GM18861 (cell line): ENCODE measurements around the gene MAPK14.
A peak's percentile ranks its signal among the peaks of the same experiment; 100 is the strongest.
"Not testable (repeated sequence)": the region's sequence is repeated elsewhere in the genome, so short reads cannot be mapped to it uniquely, and the experiment has no call there.

Source experiments
- ATAC-seq: cut with Tn5 transposase; IDR thresholded peaks from one replicate; pipeline ENCODE4 v1.9.1; 2021; ENCODE audit not compliant: unreplicated experiment

MAPK14 gene

DNA sequence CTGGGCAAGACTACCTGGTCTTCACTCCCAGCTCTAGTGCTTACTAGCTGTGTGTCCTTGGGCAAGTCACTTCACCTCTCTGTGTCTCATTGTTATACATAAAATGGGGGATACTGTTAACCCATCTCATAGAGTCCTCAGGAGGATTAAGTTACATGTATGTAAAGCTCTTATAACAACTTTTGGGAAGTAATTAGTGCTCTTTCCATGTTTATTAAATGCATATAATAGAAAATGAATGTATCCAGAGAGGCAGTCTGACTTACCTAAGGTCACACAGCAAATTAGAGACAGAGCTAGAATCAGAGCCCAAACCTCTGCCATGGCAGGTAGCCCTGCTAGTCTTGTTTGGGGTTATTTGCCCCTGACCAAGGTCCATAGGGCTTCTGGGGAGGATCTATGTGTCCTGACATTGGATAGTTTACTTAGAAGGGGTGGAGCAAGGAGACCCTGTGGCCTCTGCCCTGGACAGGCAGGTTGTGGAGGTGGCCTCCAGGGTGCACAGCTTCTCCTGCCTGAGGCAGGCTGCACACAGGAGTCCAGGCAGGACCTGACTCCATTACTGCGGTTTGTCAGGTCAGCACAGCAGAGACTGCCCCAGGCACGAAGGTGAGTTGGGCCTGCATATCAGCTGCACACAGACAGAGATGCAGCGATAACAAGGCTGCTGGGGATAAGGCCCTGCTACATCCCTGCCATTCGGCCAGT lies 94.3 kb downstream of the MAPK14 start:
- ATAC-seq, result no peak

DNA sequence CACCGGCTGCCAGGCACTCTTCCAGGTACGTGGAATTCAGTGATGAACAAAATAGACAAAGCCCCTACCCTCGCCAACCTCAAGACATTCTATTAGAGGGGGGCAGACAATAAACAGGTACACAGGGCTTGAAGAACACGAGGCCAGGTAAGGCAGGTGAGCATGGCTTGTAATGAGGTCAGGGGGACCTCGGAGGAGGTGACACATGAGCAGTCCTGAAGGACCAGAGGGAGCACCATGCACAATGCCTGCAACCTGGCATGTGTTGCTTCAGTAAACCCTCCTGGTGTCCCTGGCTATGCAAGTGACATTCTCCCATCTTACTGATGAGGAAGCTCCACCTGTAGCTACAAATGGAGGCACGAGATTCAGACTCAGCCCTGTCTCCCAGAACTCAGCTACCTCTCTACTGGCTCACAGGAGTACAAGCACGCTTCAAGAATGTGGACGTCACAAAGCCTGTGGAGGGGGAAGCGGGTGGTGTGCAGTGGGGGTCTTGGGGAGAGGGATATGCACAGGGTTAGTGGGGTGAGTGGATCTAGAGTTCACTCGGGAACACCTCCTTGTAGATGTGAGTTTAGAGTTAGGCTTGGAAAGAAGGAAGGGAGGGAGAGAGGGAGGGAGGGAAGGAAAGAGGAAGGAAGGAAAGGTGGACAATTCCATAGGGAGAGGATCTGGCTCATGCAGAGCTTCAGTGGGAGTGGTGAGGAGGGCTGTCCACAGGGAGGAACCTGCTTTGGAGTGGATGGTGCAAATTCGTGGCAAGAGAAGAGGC lies 95.1 kb downstream of the MAPK14 start:
- ATAC-seq, result no peak

DNA sequence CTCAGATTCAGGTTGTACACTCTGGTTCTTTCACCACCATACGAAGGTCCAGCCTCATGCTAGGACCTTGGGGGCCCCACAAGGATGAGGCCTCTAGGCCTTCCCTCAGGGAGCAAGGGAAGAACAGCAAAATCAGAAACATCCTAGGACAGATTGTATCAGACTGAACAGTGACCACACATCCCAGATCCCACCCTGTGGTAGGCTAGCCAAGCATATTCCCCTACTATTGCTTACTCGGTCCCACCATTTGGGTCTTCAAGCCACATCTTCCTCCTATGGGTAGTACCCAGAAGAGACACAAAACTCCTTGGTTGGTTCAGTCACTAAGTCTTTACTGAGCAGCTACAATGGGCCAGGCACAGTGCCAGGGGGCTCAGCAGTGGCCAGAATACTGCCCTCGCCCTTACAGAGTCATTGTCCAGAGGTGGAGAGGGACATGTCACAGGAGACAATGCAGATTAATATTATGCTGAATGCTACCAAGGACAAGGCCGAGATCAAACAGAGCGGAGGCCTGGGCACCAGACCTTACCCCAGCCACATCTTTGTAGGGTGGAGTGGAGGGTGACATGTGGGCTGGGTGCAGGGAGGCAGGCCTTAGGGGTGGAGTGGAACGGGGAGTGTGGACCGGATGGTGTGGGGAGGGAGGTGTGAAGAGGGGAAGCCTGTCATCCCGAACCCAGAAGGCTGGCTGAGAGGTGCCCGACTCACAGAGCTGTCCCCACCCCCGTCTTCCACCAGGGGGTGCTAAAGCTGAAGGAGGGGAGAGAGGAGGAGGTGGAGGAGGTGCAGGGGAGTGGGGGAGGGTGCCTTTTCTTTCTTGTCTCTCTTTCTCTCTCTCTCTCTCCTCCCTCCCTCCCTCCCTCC lies 95.9 kb downstream of the MAPK14 start:
- ATAC-seq, result peak; percentile 46

DNA sequence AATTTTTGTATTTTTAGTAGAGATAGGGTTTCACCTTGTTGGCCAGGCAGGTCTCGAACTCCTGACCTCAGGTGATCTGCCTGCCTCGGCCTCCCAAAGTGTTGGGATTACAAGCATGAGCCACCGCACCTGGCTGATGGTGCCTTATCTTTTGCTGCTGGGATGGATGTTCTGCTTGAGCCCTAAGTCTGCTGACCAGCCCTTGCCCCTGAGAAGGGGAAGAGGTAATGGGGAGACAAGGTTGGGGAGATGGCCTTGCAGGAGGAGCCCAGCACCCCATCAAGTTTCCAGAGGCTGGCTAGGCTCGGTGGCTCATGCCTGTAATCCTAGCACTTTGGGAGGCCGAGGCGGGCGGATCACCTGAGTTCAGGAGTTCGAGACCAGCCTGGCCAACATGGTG lies 96.7 kb downstream of the MAPK14 start:
- ATAC-seq, result not testable (repeated sequence)

DNA sequence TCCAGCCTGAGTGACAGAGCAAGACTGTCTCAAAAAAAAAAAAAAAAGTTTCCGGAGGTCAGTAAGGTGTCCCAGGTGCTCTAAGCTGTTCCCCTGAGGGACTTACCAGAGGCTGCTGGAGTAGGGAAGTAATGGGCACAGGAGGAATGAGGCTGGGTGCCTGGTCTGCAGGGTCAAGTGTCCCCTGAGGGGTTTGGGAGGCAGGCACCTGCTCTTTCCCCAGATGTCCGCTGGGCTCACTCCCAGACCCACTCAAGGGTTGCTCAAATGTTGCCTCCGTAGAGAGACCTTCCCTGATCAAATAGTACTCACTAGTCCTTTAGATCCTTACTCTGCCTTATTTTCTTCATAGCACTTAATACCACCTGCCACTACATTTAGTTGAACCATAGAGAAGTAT lies 97.3 kb downstream of the MAPK14 start:
- ATAC-seq, result no peak

DNA sequence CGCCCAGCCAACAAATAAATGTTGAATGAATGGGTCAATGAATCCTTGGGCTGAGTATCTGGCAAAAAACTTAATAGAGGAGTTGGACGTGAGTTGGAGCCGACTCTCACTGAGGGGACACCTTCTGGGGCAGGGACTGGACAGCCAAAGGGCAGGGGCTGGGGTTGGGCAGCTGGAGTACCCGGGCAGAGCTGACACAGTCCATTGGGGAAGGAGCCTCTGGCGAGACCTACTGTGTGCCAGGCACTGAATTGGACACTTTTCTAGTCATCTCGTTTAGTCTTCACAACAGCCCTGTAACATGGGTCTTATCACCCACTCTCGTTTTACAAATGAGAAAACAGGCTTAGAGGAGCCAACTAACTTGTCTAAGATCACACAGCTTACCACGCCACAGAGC lies 98.0 kb downstream of the MAPK14 start:
- ATAC-seq, result no peak

DNA sequence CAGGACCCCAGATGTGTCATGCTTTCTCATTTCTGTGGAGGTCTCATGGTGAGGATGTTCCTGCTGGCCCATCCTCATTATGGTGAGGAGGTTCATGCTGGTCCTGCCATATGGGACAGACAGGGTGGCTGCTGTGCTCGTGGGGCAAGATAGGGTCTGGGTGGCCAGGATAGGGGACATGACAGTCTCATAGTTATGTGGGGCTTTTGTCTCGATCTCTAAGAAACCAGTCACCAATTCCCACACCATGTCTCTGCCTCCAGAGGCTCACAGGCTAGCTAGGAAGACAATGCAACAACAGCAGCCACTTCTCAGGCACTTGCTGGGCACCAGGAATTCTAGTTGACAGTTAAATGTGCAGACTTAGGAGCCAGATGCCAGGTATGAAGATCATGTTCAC lies 98.5 kb downstream of the MAPK14 start:
- no peak for ATAC-seq

DNA sequence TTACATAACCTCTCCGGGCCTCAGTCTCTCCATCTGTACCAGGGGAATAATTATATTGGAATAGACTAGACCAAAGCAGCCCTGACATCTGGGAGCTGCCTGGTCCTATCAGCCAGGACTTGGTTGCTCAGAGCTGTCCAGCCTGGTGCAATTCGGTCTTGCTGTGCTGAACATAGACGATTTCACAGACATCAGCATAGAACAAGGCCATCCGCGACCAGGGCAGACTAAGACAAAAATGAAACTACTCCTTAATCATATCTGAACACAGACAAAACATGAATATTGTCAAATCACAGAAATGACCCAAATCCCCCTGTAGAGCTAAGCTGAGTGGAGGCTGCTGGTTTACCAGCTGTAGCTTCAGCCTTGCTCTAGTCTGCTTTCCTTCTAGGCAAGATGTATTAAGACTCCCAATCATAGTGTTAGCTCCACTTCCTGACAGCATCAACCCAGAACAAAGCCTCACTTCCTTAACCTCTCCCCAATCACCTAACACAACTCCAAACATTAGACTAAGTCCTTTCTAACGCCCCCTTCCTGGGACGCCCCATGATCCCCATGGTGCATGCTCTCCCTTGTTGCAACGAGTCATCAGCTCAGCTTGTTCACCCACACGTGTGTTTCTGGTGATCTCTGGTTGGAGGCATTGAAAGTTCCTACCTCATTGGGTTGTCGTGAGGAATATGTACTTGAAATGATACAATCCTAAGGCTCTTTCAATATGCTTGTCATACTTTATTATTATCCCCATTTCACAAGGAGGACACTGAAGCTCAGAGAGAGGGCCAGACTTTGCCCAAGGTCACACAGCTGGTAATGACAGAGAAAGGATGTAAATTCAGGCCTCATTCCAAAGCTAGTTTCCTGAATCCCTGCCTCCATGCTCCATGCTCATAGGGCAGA lies 99.2 kb downstream of the MAPK14 start:
- ATAC-seq, result no peak

DNA sequence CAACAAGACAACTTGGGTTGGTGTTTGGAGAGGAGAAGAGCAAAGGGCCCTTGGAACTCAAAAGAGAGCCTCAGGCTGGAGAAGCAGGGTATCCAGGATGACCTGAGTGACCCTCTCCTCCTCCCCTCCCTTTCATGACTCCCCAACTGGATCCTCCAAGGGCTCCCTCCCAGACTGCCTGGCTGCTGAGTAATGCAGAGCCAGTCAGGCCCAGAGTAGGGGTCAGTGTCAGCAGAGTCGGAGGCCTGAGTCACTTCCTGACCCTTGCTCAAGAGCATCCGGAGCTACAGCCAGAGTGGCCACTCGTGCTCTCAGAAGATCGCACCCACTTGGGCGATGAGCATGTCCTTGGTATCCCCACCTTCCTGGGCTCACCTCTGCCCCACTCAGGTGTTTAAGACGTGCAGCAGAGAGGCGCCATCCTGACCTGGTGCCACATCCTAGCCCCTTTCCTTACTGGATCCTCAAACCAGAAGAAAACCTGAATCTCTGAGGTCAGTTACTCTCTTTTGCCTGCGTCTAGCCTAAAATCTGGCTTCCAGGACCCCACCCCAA lies 99.9 kb downstream of the MAPK14 start:
- no peak for ATAC-seq

DNA sequence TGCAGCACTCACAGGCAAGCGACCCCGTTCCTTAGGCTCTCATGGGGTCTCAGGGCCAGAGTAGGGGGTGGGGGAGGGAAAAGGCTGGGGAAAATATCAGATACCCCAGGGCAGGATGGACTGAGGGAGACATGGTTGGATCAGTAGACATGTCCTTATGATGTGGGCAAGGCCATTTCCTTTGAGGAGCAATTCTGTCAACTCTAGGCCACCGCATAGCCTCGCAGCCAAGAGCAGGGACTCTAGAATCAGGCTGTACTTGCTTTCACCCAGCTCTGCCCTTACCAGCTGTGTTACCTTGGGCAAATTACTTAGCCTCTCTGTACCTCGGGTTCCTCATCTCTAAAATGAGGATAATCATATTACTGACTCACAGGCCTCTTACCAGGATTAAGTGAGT lies 100.5 kb downstream of the MAPK14 start:
- no peak for ATAC-seq

DNA sequence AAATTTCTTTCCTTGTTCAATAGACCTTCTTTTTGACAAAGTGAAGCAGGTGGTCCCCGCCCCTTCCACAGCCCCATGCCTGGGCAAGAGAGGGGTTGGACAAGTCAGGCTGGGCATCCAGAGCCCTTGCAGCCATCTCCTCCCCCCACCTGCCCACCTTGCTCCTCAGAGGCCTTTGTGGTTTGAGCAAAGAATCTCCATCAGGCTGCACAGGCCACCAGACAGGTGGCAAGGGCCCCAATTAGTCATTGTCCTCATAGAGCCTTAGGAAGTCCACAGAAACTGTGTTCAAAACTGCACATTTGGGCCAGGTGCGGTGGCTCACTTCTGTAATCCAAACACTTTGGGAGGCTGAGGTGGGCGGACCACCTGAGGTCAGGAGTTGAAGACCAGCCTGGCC lies 101.2 kb downstream of the MAPK14 start:
- no peak for ATAC-seq

DNA sequence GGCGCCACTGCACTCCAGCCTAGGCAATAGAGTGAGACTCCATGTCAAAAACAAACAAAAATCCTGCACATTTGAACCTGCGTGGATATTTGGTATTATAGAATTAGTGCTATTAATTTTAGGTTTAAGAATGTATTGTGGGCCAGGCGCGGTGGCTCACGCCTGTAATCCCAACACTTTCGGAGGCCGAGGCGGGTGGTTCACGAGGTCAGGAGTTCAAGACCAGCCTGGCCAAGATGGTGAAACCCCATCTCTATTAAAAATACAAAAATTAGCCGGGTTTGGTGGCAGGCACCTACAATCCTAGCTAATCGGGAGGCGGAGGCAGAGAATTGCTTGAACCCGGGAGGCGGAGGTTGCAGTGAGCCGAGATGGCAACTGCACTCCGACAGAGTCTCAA lies 101.7 kb downstream of the MAPK14 start:
- ATAC-seq, result not testable (repeated sequence)

DNA sequence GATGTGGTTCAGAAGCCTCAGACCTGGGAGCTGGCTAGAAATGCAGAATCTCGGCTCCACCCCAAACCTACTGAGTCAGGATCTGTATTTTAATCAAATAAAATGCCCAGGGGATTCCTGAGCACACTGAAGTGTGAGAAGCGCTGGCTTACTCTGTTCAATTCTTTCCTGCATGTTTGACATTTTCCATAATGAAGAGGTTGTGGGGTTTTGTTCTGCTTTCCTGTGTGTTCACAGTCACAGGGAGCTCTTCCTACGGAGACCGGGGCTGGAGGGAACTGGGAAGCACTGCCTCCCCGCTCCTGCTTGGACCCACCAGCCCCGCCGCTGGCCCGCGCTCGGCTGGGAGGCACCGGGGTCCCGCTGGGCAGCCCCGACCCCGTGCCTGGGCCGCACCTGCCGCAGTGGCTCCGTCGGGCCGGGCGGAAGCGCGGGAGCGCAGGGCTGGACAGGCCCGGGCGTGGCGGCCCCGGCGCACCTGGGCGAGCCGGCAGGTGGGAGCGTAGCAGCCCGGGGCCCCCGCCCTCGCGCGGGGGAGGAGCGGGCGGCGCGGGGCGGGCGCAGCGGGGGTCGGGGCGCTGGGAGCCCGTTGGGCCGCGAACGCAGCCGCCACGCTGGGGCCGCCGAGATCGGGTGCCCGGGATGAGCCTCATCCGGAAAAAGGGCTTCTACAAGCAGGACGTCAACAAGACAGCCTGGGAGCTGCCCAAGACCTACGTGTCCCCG lies 102.5 kb downstream of the MAPK14 start, which contains the start of gene MAPK13:
TSS of gene MAPK13 (plus strand) at position 573 of the 726 bp plus-strand sequence. CDS start at position 643, 70 bp downstream.
- ATAC-seq, result no peak

DNA sequence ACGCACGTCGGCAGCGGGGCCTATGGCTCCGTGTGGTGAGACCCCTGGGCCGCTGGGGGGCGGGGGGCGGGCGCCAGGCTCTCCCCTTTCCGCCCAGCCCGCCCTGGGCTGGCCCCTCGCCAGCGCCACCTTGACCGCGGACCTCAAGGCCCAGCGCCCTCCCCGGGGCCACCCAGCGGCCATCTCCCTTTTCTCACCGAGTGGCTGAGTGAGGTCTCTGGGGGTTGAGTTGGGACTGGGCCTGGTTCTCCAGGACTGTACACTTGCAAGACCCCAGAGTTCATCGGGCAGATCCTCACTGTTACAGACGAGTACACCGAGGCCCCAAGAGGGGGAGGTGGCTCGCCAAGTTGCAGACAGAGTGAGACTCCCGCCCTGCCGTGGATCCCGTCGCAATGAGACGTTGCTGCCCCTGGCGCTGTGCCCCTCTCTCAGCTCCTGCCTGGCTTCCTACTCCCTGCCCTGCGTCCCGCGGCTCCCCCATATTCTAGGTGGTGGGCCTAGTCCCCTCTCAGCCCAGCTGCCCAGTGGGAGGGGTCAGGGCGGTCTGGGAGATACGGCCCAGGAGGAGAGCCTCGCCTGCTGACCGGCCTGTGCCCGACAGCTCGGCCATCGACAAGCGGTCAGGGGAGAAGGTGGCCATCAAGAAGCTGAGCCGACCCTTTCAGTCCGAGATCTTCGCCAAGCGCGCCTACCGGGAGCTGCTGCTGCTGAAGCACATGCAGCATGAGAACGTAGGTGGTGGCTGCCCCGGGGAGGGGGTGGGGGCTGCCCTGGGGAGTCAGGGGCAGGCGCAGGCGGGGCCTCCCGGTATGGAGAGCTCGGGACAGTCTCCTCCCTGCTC lies 103.3 kb downstream of the MAPK14 start:
- no peak for ATAC-seq

DNA sequence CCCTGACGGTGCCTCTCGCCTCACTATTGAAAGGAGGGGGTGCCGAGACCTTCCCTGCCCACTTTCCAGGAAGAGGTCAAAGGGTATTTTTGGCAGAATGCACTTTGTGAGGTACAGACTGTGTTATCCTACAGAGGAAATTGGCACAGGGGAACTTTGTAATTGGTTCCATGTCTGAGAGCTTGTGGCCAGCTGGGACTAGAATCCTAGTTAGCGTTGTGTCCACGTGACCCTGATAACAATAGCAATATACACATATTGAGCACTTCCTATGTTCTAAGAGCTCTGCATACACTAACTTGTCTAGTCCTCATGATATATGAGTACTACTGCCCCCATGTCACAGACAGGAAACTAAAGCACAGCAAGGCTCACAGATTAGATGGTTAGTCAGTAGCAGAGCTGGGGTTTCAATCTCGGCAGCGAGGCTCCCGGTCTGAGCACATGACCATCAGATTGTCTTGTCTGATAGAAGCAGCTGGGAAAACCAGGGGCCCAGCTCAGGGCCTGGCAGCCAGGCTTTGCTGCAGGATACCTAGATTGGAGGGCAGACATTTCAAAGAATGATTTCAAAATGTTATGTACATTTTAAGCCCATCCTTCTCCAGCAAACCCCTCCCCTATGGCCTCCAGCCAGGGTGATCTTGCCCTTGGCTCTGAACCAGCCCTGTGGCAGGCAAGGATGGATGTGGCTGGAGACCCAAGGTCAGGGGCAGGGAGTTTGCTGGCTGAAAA lies 104.1 kb downstream of the MAPK14 start:
- ATAC-seq, result peak; percentile 89

DNA sequence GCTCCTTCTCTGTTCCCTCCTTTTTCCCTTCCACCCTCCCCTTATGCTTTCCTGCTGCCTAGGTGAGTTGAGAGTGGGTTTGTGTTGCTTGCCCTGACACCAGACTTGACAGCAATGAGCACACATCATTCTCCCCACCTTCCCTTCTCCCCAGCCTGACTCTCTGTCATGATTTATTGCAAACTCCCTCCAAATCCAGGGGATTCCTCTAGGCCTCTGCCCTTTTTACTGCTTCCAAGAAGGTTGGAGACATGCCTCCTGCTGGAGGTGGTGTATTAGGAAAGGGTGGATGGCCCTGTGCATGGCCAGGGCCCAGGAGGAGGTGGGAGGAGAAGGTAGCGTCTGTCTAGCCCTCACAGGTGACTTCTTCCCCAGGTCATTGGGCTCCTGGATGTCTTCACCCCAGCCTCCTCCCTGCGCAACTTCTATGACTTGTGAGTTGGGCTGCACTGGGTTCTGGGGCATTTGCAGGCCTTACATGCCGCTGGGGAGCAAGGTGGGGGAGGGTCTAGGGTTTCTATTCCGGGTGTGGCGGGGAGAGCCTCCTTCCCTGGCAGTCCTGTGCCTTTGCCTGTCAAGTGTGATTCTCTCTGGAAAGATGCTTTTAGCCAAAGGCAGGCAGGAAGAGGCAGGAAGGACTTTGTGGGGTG lies 104.8 kb downstream of the MAPK14 start:
- ATAC-seq, result no peak

DNA sequence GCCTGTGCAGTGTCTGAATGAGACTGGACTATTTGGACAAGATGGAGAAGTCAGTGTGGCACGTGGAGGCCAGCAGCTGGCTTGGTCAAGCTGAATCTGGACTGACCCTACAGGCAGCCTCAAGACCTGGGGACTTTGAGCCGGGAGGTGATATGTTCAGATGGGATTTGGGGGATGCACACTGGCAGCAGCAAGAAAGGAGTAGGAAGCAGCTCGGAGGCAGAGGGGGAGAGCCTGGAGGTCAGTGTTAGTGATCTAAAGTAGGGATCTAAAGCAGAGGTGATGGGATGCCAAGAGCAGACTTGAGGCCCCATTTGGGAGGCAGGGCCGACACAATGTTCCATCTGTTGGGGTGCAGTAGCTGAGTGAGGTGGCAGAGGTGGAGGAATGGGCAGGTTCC lies 105.5 kb downstream of the MAPK14 start:
- no peak for ATAC-seq
